ENCODE measurements around the gene TSPAN18.

The TSPAN18 gene

GRCh38 chr11:44960200-44960845, 233.6 kb downstream of the TSPAN18 start:
- TF ChIP-seq EZH2phosphoT487 (IDR thresholded peaks at IDR 0.05; ENCODE audit: low read depth): no peak
- TF ChIP-seq, protein P1, sequence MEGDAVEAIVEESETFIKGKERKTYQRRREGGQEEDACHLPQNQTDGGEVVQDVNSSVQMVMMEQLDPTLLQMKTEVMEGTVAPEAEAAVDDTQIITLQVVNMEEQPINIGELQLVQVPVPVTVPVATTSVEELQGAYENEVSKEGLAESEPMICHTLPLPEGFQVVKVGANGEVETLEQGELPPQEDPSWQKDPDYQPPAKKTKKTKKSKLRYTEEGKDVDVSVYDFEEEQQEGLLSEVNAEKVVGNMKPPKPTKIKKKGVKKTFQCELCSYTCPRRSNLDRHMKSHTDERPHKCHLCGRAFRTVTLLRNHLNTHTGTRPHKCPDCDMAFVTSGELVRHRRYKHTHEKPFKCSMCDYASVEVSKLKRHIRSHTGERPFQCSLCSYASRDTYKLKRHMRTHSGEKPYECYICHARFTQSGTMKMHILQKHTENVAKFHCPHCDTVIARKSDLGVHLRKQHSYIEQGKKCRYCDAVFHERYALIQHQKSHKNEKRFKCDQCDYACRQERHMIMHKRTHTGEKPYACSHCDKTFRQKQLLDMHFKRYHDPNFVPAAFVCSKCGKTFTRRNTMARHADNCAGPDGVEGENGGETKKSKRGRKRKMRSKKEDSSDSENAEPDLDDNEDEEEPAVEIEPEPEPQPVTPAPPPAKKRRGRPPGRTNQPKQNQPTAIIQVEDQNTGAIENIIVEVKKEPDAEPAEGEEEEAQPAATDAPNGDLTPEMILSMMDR (IDR thresholded peaks at IDR 0.05; ENCODE audit: low read depth, low read length): no peak

DNA sequence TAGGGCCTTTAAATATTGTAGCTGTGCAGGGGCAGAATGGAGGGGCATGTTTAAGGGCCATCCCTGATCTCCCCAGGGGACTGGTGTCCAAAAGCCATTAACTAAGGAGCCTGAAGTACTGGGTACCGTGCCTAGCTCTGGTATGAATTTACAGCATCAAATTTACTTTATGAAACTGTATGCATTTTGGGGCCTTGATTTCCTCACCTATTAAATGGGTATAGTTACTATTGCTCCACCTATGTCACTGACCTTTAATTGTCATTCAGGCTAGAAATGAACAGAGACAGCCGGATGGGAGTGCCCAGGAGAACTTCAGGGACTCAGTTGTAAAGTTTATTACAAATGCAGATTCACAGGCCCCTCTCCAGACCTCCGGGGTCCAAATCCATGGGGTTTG, 235.7 kb downstream of the TSPAN18 start:
- Histone ChIP-seq H3K9ac (ENCODE audit: low read length) (no peak overlapping the region), H4K20me1 (ENCODE audit: insufficient read depth, low read length) (no peaks in the 10 kb centered on the region), H3K79me2 (ENCODE audit: low read length) (no peaks in the 10 kb centered on the region), H2AFZ (ENCODE audit: low read depth, low read length) (no peak overlapping the region), H3K4me3 (ENCODE audit: low read length) (no peak overlapping the region), H3K27ac (ENCODE audit: low read length) (no peak overlapping the region), H3K4me1 (ENCODE audit: low read length) (no peaks in the 10 kb centered on the region), H3K36me3 (replicated peaks; ENCODE audit: low read depth, low read length) (no peaks in the 10 kb centered on the region), H3K9me3 (ENCODE audit: insufficient read depth, low read length) (no peaks in the 10 kb centered on the region), H3K27me3 (ENCODE audit: low read depth, low read length) (0 out of 2 replicates have a peak, but pooled peaks cover 2% of the 10 kb centered on the region), H3K4me2 (ENCODE audit: low read length) (no peak overlapping the region)
- no peak for TF ChIP-seq EZH2phosphoT487 (IDR thresholded peaks at IDR 0.05; ENCODE audit: low read depth)
- TF ChIP-seq, protein P1 (IDR thresholded peaks at IDR 0.05; ENCODE audit: low read depth, low read length): no peak

More at GRCh38 chr11:44960200-44960845, 233.6 kb downstream of the TSPAN18 start:
- Histone ChIP-seq H3K4me1 (ENCODE audit: low read length) (peaks cover 3% of the 10 kb centered on the region), H4K20me1 (ENCODE audit: insufficient read depth, low read length) (no peaks in the 10 kb centered on the region), H3K9me3 (ENCODE audit: insufficient read depth, low read length) (no peaks in the 10 kb centered on the region), H3K4me2 (ENCODE audit: low read length) (no peak overlapping the region), H3K9ac (ENCODE audit: low read length) (no peak overlapping the region), H3K27ac (ENCODE audit: low read length) (no peak overlapping the region), H2AFZ (ENCODE audit: low read depth, low read length) (no peak overlapping the region), H3K79me2 (ENCODE audit: low read length) (no peaks in the 10 kb centered on the region), H3K36me3 (replicated peaks; ENCODE audit: low read depth, low read length) (no peaks in the 10 kb centered on the region), H3K27me3 (ENCODE audit: low read depth, low read length) (0 out of 2 replicates have a peak, but pooled peaks cover 2% of the 10 kb centered on the region), H3K4me3 (ENCODE audit: low read length) (no peak overlapping the region)

- no peaks in the 10 kb centered on the region for H4K20me1 ChIP-seq (ENCODE audit: insufficient read depth, low read length)
- no peaks in the 10 kb centered on the region for H3K4me1 ChIP-seq (ENCODE audit: low read length)
- no peak overlapping the region for H3K9ac ChIP-seq (ENCODE audit: low read length)
- H3K36me3 ChIP-seq (replicated peaks; ENCODE audit: low read depth, low read length): no peaks in the 10 kb centered on the region
- no peak overlapping the region for H2AFZ ChIP-seq (ENCODE audit: low read depth, low read length)
- no peak overlapping the region for H3K4me2 ChIP-seq (ENCODE audit: low read length)
- TF ChIP-seq, protein P1 (IDR thresholded peaks at IDR 0.05; ENCODE audit: low read depth, low read length): no peak
- TF ChIP-seq EZH2phosphoT487 (IDR thresholded peaks at IDR 0.05; ENCODE audit: low read depth): no peak
- H3K27ac ChIP-seq (ENCODE audit: low read length): no peak overlapping the region
- no peaks in the 10 kb centered on the region for H3K79me2 ChIP-seq (ENCODE audit: low read length)
- 0 out of 2 replicates have a peak, but pooled peaks cover 2% of the 10 kb centered on the region for H3K27me3 ChIP-seq (ENCODE audit: low read depth, low read length)
- no peaks in the 10 kb centered on the region for H3K9me3 ChIP-seq (ENCODE audit: insufficient read depth, low read length)
- H3K4me3 ChIP-seq (ENCODE audit: low read length): no peak overlapping the region
Measured at GRCh38 chr11:44963136-44963535, 236.4 kb downstream of the TSPAN18 start.

DNA sequence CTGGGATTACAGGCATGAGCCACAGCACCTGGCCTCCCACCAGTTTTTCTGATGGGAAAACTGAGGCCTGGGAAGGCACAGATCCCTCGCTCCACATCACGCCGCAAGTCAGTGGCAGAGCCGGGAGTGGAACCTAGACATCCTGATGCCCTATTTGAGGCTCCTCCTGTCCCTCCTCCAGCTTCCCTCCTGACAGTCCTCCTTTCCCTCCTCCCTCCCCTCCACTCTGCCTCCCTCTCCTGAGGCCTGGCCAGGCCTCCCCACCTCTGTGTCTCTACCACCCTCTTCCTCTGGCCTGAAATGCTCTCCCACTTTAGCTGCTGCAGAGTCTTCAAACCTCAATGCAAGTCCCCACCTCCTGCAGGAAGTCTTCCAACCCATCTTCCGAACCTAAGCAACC, 237.2 kb downstream of the TSPAN18 start:
- no peaks in the 10 kb centered on the region for H3K9me3 ChIP-seq (ENCODE audit: insufficient read depth, low read length)
- no peak overlapping the region for H2AFZ ChIP-seq (ENCODE audit: low read depth, low read length)
- H3K27me3 ChIP-seq (ENCODE audit: low read depth, low read length): 0 out of 2 replicates have a peak, but pooled peaks cover 2% of the 10 kb centered on the region
- H3K79me2 ChIP-seq (ENCODE audit: low read length): no peaks in the 10 kb centered on the region
- H4K20me1 ChIP-seq (ENCODE audit: insufficient read depth, low read length): no peaks in the 10 kb centered on the region
- H3K36me3 ChIP-seq (replicated peaks; ENCODE audit: low read depth, low read length): no peaks in the 10 kb centered on the region
- H3K4me2 ChIP-seq (ENCODE audit: low read length): no peak overlapping the region
- no peak overlapping the region for H3K4me3 ChIP-seq (ENCODE audit: low read length)
- TF ChIP-seq, protein P1 (IDR thresholded peaks at IDR 0.05; ENCODE audit: low read depth, low read length): no peak
- no peak for TF ChIP-seq EZH2phosphoT487 (IDR thresholded peaks at IDR 0.05; ENCODE audit: low read depth)
- no peak overlapping the region for H3K27ac ChIP-seq (ENCODE audit: low read length)
- H3K9ac ChIP-seq (ENCODE audit: low read length): no peak overlapping the region
- no peaks in the 10 kb centered on the region for H3K4me1 ChIP-seq (ENCODE audit: low read length)

All from OCI-LY3 (cell line).